Parathyroid adenoma (tissue), 2 donors: ENCODE measurements around the gene TAS2R4.

Experiments used
- H2AFZ ChIP-seq: fragments of 300-600 bp; sonication (generic); one replicate; pipeline ENCODE4 v1.7.0; 2017; ENCODE audit warnings: antibody characterized with exemption, mild to moderate bottlenecking
- H3K27ac ChIP-seq: fragments of 300-600 bp; sonication (generic); one replicate; pipeline ENCODE4 v1.7.0; 2017
- H3K27me3 ChIP-seq: fragments of 300-600 bp; sonication (generic); one replicate; pipeline ENCODE4 v1.7.0; 2017; ENCODE audit warnings: low read length; ENCODE audit not compliant: control insufficient read depth, insufficient read depth
- H3K36me3 ChIP-seq: fragments of 300-600 bp; sonication (generic); one replicate; pipeline ENCODE4 v1.7.0; 2017; ENCODE audit warnings: low read length; ENCODE audit not compliant: control insufficient read depth, insufficient read depth
- H3K4me1 ChIP-seq: fragments of 300-600 bp; sonication (generic); one replicate; pipeline ENCODE4 v1.7.0; 2017; ENCODE audit warnings: control low read depth
- H3K4me2 ChIP-seq: fragments of 300-600 bp; sonication (generic); one replicate; pipeline ENCODE4 v1.7.0; 2017; ENCODE audit warnings: low read length
- H3K4me3 ChIP-seq: fragments of 300-600 bp; sonication (generic); one replicate; pipeline ENCODE4 v1.7.0; 2017; ENCODE audit warnings: low read depth, low read length
- H3K79me2 ChIP-seq: fragments of 300-600 bp; sonication (generic); one replicate; pipeline ENCODE4 v1.7.0; 2017; ENCODE audit warnings: control low read depth
- H3K9ac ChIP-seq: fragments of 300-600 bp; sonication (generic); one replicate; pipeline ENCODE4 v1.7.0; 2017; ENCODE audit warnings: mild to moderate bottlenecking
- H3K9me3 ChIP-seq: fragments of 300-600 bp; sonication (generic); one replicate; pipeline ENCODE4 v1.7.0; 2017; ENCODE audit warnings: low read length; ENCODE audit not compliant: control insufficient read depth
- CTCF ChIP-seq: fragments of 300-600 bp; sonication (generic); IDR thresholded peaks from one replicate; pipeline ENCODE4 v1.7.0; 2017; ENCODE audit warnings: antibody characterized with exemption, mild to moderate bottlenecking
- donor health status: primary hyperparathyroidism.

TAS2R4 gene

GRCh38 chr7:141785706-141786552, 9.5 kb downstream of the TAS2R4 start:
- Histone ChIP-seq H3K9ac (no peak overlapping the region), H3K9me3 (no peaks in the 10 kb centered on the region), H3K4me2 (no peak overlapping the region)

GRCh38 chr7:141788296-141788695, 11.8 kb downstream of the TAS2R4 start:
- Histone ChIP-seq H3K4me3 (no peak overlapping the region), H2AFZ (no peak overlapping the region)
- no peak for TF ChIP-seq CTCF

More at GRCh38 chr7:141785706-141786552, 9.5 kb downstream of the TAS2R4 start:
- peak; percentile 81 for TF ChIP-seq CTCF
- no peaks in the 10 kb centered on the region for H3K36me3 ChIP-seq
- no peak overlapping the region for H3K27ac ChIP-seq
- no peak overlapping the region for H3K4me3 ChIP-seq
- peaks cover 2% of the 10 kb centered on the region for H3K79me2 ChIP-seq
- no peaks in the 10 kb centered on the region for H3K27me3 ChIP-seq
- H2AFZ ChIP-seq = no peak overlapping the region
- H3K4me1 ChIP-seq = no peaks in the 10 kb centered on the region

DNA sequence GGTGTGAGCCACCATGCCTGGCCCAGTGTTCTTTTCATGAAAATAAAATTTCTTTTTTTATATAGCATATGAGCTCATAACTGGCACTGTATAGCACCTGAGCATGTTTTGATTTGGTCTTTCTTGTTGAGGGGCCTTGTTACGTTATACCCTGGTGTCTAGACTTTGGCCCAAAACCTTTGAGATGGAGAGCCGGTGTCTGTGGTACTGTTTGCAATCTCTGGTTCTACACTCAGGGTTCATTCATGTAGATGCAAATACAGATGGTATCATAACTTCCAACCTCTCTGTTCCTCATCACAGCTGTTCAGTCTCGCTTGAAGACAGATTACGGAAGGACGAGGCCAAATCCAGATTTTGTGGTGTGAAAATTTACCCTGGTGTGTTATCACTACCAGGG, 13.4 kb downstream of the TAS2R4 start, which contains the start of gene TAS2R5:
TSS of gene TAS2R5 (plus strand) at position 301 of the 400 bp plus-strand sequence. CDS start 145 bp downstream, outside the sequence.
- TF ChIP-seq CTCF = no peak
- Histone ChIP-seq H3K27ac (no peak within 1 kb of the TSS), H3K9me3 (no peaks in the 10 kb centered on the region), H3K4me1 (no peaks in the 10 kb centered on the region), H3K27me3 (no peaks in the 10 kb centered on the region), H3K9ac (no peak within 1 kb of the TSS), H3K4me2 (no peak within 1 kb of the TSS), H3K36me3 (no peaks in the 10 kb centered on the region), H3K79me2 (peaks cover 2% of the 10 kb centered on the region), H3K4me3 (no peak within 1 kb of the TSS), H2AFZ (no peak within 1 kb of the TSS)

More at GRCh38 chr7:141788296-141788695, 11.8 kb downstream of the TAS2R4 start:
- H3K4me1 ChIP-seq = no peaks in the 10 kb centered on the region
- no peaks in the 10 kb centered on the region for H3K27me3 ChIP-seq
- no peak overlapping the region for H3K4me2 ChIP-seq
- no peak overlapping the region for H3K9ac ChIP-seq
- H3K9me3 ChIP-seq = no peaks in the 10 kb centered on the region
- H3K79me2 ChIP-seq = peaks cover 2% of the 10 kb centered on the region
- no peaks in the 10 kb centered on the region for H3K36me3 ChIP-seq
- no peak overlapping the region for H3K27ac ChIP-seq

GRCh38 chr7:141792526-141792925, 16.1 kb downstream of the TAS2R4 start:
- Histone ChIP-seq H3K79me2 (no peaks in the 10 kb centered on the region), H3K27me3 (no peaks in the 10 kb centered on the region), H3K9me3 (no peaks in the 10 kb centered on the region), H3K27ac (no peak overlapping the region), H2AFZ (no peak overlapping the region), H3K4me1 (no peaks in the 10 kb centered on the region), H3K36me3 (no peaks in the 10 kb centered on the region), H3K4me3 (no peak overlapping the region), H3K4me2 (no peak overlapping the region), H3K9ac (no peak overlapping the region)
- no peak for TF ChIP-seq CTCF
